ENCODE results near the gene HBM.
"Not testable (repeated sequence)": the region's sequence is repeated elsewhere in the genome, so short reads cannot be mapped to it uniquely, and the experiment has no call there.

The HBM gene

DNA sequence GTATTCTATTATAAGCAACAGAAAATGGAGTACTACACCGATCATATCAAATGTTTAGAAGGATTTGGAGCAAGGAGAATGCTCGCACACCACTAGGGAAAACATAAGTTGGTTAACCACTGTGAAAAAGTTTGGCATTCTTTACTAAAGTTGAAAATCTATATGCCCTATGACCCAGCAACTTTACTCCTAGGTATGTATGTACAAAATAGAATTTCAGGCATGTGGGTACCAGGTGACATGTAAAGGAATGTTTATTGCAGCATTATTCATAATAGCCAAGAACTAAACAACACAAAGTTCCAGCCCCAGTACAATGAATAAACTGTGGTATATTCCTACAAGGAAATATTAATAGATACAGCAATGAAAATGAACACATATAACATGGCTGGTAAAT, 19.1 kb upstream of the HBM start:
- DNase-seq (ENCODE audit: low spot score) = no peak

DNA sequence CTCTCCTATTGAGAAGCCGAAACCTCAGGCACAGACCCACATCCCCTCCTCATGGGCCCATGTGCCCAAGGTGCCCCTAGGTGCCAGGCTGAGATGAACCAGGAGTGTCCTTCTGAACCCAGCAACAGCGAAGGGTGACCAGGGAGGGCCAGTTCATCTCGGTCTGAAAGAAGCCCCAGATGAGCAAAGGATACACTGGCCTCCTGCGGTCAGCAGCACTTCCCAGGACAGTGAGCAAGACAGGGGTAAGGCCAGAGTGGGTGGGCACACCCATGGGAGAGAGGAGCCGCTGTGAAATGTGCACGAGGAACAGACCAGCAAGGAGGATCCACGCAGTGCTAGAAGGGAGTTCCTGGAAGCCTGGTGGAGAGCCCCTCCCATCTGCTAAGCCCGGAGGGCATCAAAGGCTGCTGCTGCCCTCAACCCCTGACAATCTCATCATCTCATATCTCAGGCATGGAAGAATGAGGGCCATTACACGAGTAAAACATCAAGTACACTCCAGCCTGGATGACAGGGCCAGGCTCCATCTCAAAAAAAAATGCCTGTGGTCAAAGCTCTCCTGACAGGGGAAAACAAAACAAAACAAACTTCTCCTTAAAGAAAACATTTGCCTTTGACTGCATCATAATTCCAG, 16.6 kb upstream of the HBM start:
- DNase-seq (ENCODE audit: low spot score) = no peak

DNA sequence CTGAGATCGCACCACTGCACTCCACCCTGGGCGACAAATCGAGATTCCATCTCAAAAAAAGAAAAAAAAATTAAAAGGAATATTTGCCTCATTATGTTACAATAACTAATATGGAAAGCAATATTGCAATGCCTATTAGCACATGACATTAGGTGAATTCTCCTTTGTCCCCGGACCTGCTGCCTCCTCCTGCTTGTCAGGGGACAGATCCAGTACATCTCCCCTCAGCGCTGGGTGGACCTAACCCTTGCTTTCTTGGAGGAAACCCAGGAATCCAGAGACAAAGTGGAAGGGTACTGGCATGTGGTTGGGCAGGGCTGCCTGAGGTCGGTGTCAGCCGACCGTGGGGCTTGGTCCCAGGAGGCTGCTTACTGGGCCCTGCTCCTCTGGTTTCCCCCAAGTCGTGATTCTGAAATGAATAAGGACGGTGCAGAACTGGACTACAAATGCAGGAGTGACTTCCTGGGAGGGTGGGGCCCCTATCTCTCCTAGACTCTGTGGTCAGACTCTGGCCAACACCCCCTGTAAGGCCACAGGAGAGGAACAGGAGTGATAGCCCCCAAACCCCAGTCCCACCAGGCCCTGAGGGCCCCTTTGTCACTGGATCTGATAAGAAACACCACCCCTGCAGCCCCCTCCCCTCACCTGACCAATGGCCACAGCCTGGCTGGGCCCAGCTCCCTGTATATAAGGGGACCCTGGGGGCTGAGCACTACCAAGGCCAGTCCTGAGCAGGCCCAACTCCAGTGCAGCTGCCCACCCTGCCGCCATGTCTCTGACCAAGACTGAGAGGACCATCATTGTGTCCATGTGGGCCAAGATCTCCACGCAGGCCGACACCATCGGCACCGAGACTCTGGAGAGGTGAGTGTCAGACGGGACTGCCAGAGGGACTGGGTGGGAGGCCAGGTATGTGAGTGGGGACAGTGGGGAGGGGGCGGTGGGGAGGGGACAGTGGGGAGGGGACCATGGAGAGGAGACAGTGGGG, 13.3 kb upstream of the HBM start, which contains the start of gene HBZ:
TSS of gene HBZ (plus strand) at position 504 of the 988 bp plus-strand sequence. CDS start at position 770, 266 bp downstream.
- no peak for DNase-seq (ENCODE audit: low spot score)

DNA sequence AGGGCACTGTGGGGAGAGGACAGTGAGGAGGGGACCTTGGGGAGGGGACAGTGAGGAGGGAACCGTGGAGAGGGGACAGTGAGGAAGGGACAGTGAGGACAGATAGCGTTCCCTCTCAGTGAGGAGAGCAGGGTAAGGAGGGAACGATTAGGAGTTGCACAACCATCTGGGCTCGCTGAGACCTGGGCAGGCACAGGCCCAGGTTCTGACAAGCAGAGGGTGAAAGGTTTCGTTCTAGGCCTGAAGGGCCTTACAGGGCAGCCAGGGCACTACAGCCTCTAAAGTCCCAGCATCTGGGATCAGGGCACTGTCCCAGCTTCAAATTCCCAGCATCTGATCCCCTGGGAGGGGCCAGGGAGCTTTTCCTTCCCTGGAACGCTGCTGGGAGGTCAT, 12.7 kb upstream of the HBM start:
- not testable (repeated sequence) for DNase-seq (ENCODE audit: low spot score)

DNA sequence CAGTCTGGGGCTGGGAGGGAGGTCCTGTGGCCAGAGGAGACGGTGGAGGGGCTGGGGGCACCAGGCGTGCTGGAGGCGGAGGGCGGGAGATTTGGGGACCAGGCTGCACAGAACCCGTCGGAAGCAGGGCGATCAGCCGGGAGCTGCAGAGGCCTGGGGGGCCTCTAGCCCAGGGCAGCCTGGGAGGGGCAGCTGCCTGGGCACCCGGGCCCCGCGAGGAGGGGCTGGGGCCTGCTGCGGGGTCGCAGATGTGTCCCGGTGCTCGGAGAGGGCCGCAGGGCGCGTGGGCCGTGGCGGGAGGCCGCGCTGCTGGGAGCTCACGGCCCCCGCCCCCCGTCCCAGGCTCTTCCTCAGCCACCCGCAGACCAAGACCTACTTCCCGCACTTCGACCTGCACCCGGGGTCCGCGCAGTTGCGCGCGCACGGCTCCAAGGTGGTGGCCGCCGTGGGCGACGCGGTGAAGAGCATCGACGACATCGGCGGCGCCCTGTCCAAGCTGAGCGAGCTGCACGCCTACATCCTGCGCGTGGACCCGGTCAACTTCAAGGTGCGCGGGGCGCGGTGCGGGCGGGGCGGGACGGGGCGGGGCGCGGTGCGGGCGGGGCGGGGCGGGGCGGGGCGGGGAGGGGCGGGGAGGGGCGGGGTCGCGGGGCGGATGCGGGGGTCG, 12.1 kb upstream of the HBM start:
- not testable (repeated sequence) for DNase-seq (ENCODE audit: low spot score)

DNA sequence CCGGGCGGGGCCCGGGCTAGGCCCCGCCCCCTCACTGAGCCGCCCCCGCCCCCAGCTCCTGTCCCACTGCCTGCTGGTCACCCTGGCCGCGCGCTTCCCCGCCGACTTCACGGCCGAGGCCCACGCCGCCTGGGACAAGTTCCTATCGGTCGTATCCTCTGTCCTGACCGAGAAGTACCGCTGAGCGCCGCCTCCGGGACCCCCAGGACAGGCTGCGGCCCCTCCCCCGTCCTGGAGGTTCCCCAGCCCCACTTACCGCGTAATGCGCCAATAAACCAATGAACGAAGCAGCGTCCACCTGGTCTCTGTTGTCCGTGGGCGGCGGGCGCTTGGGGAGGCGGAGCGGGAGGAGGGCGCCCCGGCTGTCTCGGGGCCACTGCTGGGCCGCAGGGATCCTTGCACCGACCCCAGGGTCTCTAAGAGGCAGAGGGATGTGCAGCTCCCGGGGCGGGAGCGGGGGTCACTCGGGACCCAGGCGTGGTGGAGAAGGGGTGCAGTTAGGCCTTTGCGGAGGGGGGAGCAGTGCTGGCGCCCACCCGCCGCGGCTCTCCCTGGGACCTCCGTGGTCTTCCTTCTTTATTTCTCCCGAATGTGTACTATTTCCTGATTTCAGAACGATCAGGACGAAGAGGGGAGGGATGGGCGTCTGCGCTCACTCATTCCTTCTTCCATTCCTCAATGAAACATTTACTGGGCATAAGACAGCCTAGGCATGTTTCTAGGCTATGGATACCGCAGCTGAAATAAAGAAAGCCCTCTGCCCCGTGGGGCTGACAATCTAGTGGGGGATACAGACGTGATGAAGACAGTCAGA, 11.4 kb upstream of the HBM start:
- DNase-seq (ENCODE audit: low spot score) = no peak

DNA sequence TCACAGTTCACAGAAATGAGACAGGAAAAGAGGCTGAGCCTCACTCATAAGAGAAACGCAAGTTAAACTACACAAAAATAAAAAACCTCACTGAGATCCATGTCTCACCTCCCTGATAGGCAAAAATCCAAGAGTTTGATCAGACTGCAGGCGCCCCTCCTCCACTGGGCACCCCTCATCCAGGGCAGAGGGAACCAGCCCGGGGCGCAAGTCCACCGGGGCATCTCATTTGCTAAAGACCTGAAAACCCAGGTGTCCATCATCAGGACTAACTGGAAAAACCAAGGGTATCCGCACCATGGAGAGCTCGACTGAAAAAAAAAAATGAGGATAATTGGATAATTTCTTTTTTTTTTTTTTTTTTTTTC, 10.8 kb upstream of the HBM start:
- no peak for DNase-seq (ENCODE audit: low spot score)

DNA sequence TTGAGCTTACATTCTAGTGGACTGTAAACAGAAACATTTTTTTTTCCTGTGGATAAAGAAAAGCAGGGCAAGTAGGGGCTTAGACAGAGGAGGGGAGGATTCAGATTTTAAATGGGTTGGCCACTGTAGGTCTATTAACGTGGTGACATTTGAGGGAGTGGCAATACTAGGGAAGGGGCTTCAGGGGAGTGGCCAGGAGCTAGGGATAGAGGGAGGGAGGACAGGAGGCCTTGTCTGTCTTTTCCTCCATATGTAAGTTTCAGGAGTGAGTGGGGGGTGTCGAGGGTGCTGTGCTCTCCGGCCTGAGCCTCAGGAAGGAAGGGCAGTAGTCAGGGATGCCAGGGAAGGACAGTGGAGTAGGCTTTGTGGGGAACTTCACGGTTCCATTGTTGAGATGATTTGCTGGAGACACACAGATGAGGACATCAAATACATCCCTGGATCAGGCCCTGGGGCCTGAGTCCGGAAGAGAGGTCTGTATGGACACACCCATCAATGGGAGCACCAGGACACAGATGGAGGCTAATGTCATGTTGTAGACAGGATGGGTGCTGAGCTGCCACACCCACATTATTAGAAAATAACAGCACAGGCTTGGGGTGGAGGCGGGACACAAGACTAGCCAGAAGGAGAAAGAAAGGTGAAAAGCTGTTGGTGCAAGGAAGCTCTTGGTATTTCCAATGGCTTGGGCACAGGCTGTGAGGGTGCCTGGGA, 6.5 kb upstream of the HBM start:
- DNase-seq (ENCODE audit: low spot score) = no peak

DNA sequence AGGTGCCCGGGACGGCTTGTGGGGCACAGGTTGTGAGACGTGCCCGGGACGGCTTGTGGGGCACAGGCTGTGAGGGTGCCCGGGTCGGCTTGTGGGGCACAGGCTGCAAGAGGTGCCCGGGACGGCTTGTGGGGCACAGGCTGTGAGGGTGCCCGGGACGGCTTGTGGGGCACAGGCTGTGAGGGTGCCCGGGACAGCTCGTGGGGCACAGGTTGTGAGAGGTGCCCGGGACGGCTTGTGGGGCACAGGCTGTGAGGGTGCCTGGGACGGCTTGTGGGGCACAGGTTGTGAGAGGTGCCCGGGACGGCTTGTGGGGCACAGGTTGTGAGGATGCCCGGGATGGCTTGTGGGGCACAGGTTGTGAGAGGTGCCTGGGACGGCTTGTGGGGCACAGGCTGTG, 5.5 kb upstream of the HBM start:
- DNase-seq (ENCODE audit: low spot score) = not testable (repeated sequence)

DNA sequence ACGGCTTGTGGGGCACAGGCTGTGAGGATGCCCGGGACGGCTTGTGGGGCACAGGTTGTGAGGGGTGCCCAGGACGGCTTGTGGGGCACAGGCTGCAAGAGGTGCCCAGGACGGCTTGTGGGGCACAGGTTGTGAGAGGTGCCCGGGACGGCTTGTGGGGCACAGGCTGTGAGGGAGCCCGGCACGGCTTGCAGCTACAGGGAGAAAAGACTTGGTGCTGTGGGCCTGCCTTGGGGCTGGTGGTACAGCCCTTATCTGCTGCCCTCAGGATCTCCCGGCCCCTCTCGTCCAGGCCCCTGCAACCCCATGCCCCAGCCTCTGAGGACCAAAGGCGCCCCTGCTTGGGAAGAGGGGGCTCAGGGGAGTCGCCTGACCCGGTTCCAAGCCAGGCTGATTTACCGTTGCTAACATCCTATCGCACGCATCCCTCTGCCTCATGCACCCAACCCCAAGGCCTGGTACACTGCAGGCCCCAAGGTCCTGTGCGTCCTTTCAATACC, 5.0 kb upstream of the HBM start:
- DNase-seq (ENCODE audit: low spot score) = no peak

DNA sequence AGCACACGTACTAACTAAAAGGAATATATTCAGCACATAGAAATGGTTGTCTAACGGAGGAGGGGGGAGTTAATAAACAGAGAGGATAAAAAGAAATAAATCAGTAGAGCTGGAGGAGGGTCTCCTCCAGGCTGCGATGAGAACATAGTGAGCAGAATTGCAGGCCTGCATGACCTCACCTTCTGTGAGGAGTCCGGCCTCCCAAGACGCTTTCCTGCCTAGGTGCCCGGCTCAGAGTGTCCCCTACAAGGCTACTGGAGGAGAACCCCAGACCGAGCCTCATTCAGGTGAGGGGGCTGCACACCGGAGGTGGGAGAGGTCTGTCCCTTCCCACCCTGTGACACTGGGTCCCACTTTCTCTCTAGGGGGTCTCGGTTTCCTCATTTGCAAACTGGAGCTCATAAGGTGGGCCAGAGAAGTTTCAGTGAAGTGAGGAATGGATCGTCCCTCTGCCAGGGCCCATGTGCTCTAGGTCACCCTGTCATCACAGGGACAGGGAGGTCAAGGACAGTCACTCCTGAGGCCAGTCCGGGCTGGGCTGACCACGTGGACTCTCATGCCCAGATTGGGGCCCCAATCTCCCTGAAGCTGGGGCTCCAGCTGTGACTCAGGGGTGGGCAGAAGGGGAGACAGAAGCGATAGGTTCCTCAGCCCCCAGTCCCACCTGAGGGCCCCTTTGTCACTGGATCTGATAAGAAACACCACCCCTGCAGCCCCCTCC, 3.3 kb upstream of the HBM start:
- no peak for DNase-seq (ENCODE audit: low spot score)

DNA sequence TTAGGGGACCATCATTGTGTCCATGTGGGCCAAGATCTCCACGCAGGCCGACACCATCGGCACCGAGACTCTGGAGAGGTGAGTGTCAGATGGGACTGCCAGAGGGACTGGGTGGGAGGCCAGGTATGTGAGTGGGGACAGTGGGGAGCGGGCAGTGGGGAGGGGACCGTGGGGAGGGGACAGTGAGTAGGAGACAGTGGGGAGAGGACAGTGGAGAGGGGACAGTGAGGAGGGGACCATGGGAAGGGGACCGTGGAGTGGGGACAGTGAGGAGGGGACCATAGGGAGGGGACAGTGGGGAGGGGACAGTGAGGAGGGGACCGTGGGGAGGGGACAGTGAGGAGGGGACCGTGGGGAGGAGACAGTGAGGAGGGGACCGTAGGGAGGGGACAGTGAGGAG, 2.6 kb upstream of the HBM start:
- not testable (repeated sequence) for DNase-seq (ENCODE audit: low spot score)

DNA sequence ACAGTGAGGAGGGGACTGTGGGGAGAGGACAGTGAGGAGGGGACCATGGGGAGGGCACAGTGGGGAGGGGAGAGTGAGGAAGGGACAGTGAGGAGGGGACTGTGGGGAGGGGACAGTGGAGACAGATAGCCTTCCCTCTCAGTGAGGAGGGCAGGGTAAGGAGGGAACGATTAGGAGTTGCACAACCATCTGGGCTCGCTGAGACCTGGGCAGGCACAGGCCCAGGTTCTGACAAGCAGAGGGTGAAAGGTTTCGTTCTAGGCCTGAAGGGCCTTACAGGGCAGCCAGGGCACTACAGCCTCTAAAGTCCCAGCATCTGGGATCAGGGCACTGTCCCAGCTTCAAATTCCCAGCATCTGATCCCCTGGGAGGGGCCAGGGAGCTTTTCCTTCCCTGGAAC, 2.1 kb upstream of the HBM start:
- not testable (repeated sequence) for DNase-seq (ENCODE audit: low spot score)

DNA sequence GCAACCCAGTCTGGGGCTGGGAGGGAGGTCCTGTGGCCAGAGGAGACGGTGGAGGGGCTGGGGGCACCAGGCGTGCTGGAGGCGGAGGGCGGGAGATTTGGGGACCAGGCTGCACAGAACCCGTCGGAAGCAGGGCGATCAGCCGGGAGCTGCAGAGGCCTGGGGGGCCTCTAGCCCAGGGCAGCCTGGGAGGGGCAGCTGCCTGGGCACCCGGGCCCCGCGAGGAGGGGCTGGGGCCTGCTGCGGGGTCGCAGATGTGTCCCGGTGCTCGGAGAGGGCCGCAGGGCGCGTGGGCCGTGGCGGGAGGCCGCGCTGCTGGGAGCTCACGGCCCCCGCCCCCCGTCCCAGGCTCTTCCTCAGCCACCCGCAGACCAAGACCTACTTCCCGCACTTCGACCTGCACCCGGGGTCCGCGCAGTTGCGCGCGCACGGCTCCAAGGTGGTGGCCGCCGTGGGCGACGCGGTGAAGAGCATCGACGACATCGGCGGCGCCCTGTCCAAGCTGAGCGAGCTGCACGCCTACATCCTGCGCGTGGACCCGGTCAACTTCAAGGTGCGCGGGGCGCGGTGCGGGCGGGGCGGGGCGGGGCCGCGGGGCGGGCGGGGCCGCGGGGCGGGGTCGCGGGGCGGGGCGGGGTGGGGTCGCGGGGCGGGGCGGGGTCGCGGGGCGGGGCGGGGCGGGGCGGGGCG, 1.5 kb upstream of the HBM start:
- DNase-seq (ENCODE audit: low spot score) = not testable (repeated sequence)

DNA sequence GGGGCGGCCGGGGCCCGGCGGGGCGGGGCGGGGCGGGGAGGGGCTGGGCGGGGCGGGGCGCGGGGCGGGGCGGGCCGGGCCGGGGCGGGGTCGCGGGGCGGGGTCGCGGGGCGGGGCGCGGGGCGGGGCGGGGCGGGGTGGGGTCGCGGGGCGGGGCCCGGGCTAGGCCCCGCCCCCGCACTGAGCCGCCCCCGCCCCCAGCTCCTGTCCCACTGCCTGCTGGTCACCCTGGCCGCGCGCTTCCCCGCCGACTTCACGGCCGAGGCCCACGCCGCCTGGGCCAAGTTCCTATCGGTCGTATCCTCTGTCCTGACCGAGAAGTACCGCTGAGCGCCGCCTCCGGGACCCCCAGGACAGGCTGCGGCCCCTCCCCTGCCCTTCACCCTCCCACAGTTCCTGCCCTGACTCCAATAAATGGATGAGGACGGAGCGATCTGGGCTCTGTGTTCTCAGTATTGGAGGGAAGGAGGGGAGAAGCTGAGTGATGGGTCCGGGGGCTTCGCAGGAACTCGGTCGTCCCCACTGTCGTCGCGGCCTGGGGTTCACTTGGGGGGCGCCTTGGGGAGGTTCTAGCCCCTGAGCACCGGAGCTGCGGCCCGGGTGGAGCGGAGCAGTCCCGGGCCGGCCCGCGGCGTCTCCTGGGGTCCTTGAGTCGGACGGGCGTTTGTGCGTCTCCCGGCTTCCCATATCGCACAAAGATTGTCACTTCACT, 795 bp upstream of the HBM start:
- no peak for DNase-seq (ENCODE audit: low spot score)

DNA sequence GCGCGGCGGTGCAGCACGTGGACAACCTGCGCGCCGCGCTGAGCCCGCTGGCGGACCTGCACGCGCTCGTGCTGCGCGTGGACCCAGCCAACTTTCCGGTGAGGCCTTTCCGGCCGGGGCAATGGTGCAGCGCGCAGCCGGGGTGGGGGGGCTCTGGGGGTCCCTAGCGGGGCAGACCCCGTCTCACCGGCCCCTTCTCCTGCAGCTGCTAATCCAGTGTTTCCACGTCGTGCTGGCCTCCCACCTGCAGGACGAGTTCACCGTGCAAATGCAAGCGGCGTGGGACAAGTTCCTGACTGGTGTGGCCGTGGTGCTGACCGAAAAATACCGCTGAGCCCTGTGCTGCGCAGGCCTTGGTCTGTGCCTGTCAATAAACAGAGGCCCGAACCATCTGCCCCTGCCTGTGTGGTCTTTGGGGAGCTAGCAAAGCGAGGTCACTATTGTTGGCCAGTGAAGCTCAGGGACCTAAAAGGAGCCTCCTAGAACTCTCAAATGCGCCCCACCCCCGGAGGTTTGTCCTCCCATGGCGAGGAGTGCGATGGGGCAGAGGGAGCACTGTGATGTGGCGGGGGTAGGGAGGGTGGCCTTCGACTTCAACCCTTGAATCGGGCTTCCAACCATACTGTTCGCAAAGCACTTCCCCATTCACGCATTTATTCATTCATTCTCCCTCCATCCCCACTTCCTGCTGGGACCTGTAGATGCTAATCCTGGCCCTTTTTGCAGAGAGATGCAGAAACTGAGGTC, 770 bp downstream of the HBM start:
- DNase-seq (ENCODE audit: low spot score) = no peak

DNA sequence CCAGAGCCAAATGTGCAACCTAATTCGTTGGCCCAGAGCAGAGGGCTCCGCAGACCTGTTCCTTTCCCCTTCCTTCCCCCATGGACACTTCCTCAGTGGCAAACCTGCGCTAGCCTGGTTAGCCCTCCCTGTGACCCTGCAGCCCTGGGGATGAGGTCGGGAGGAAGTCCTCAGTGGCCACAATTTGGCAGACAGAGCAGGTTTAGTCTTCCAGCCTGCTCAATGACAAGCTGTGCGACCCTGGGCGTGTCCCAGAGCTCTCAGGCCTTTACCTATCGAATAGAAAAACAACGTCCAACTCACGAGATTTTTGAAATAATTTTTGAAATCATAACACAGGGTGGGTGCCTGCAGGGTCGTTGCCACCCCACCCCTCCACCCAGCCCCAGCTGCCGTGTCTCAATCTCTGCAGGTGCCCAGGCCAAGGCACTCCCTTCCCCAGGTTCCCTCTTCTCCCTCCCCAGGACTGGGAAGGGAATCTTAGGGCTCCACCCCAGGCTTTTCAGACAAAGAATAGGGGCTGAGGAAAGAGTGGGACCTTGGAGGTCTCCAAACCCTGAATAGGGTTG, 1.4 kb downstream of the HBM start:
- no peak for DNase-seq (ENCODE audit: low spot score)

DNA sequence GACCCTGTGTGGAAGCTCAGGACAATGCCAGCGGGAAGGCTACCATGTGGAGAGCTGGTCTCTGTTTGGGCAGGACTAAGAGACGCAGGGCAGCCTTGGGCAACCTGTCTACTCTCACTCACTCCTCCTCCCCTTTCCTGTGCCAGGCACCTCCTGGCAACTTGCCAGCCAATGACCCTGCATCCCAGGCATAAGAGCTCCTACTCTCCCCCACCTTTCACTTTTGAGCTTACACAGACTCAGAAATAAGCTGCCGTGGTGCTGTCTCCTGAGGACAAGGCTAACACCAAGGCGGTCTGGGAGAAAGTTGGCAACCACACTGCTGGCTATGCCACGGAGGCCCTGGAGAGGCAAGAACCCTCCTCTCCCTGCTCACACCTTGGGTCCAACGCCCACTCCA, 2.6 kb downstream of the HBM start:
- no peak for DNase-seq (ENCODE audit: low spot score)

Measured in NAMALWA (cell line).